ENCODE results near the gene FAM168A. TPM values are rescaled to one million over a fixed set of nuclear protein-coding genes. Genes with fewer than 3 reads are reported as not detected.

FAM168A gene
- total RNA-seq, 1 donor from 2014 or later: 50.8 TPM

DNA sequence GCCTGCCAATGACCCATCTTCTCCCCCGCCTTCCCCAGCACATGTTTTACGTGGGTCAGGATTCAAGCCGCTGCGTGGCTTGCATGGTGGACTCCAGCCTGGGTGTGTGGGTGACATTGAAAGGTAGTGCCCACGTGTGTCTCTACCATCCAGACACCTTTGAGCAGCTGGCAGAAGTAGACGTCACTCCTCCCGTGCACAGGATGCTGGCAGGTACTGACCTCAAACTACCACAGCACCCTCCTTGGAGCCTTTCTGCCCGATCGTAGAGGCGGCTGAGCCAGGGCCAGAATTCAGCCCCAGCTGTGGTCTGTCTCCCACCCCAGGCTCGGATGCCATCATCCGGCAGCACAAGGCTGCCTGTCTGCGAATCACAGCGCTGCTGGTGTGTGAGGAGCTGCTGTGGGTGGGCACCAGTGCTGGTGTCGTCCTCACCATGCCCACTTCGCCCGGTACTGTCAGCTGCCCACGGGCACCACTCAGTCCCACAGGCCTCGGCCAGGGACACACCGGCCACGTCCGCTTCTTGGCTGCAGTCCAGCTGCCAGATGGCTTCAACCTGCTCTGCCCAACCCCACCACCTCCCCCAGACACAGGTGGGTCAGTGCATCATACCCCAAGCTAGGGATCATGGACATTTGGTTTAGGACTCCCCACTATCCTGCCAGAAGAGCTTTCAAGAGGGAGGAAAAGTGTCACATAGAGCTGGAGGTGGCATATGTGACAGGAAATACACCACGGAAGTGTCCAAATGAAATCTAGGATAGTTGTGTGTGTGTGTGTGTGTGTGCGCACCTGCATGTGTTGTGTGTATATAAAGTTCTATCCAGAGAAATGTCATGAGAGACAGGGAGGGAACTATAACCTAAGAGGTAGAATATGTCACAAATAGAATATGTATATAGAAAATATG lies 232.3 kb downstream of the FAM168A start:
- no peak for DNase-seq (ENCODE audit: low spot score, unreplicated experiment)
- H3K27me3 Mint-ChIP-seq: no peaks in the 10 kb centered on the region

DNA sequence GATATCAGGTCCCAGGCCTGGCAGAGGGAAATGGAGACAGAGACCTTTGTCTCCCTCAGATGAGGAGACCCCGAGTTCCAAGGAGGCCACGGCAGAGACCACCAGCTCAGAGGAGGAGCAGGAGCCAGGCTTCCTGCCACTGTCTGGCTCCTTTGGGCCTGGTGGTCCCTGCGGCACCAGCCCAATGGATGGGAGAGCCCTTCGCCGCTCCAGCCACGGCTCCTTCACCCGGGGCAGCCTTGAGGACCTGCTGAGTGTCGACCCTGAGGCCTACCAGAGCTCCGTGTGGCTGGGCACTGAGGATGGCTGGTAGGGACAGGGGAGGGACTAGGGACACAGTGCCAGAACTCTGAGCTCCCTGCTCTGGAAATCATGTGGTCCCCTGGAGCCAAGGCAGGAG lies 234.8 kb downstream of the FAM168A start:
- H3K4me1 Mint-ChIP-seq (ENCODE audit: low read depth): no peaks in the 10 kb centered on the region
- H3K27me3 Mint-ChIP-seq: no peaks in the 10 kb centered on the region
- H3K9me3 Mint-ChIP-seq (ENCODE audit: low read depth): no peaks in the 10 kb centered on the region
- no peak for DNase-seq (ENCODE audit: low spot score, unreplicated experiment)
- TF ChIP-seq, protein P1, sequence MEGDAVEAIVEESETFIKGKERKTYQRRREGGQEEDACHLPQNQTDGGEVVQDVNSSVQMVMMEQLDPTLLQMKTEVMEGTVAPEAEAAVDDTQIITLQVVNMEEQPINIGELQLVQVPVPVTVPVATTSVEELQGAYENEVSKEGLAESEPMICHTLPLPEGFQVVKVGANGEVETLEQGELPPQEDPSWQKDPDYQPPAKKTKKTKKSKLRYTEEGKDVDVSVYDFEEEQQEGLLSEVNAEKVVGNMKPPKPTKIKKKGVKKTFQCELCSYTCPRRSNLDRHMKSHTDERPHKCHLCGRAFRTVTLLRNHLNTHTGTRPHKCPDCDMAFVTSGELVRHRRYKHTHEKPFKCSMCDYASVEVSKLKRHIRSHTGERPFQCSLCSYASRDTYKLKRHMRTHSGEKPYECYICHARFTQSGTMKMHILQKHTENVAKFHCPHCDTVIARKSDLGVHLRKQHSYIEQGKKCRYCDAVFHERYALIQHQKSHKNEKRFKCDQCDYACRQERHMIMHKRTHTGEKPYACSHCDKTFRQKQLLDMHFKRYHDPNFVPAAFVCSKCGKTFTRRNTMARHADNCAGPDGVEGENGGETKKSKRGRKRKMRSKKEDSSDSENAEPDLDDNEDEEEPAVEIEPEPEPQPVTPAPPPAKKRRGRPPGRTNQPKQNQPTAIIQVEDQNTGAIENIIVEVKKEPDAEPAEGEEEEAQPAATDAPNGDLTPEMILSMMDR (IDR thresholded peaks at IDR 0.05; ENCODE audit: unreplicated experiment): no peak
- no peak overlapping the region for H3K4me3 Mint-ChIP-seq (ENCODE audit: low read depth)
- H3K27ac Mint-ChIP-seq: no peak overlapping the region
- peaks cover 21% of the 10 kb centered on the region for H3K36me3 Mint-ChIP-seq (ENCODE audit: insufficient read depth)

More for the DNA sequence above, 232.3 kb downstream of the FAM168A start:
- Mint-ChIP-seq H3K27ac (no peak overlapping the region), H3K4me1 (ENCODE audit: low read depth) (no peaks in the 10 kb centered on the region), H3K36me3 (ENCODE audit: insufficient read depth) (peaks cover 15% of the 10 kb centered on the region), H3K9me3 (ENCODE audit: low read depth) (no peaks in the 10 kb centered on the region), H3K4me3 (ENCODE audit: low read depth) (no peak overlapping the region)
- TF ChIP-seq, protein P1 (IDR thresholded peaks at IDR 0.05; ENCODE audit: unreplicated experiment): no peak

DNA sequence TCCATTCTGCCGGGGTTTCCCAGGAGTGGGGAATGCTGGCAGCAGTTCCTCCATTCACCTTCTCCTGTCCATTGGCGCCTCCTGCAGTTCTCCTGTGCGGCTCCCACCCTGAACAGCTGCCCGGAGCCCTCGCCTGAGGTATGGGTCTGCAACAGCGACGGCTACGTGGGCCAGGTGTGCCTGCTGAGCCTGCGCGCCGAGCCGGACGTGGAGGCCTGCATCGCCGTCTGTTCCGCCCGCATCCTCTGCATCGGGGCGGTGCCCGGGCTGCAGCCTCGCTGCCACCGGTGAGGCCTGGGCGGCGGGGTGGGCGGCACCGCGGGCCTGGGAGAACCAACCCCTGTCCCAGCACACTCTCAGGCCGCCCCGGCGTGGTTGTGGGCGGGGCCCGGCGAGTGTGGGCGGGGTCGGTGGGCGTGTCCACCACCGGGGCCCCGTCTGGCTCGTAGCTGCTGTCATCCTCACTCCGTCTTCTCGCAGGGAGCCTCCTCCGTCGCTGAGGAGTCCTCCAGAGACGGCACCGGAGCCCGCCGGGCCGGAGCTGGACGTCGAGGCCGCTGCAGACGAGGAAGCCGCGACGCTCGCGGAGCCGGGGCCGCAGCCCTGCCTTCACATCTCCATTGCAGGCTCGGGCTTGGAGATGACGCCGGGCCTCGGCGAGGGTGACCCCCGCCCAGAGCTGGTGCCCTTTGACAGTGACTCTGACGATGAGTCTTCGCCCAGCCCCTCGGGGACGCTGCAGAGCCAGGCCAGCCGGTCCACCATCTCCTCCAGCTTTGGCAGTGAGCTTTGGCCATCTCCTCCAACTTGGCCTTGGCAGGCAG lies 235.7 kb downstream of the FAM168A start:
- no peak for DNase-seq (ENCODE audit: low spot score, unreplicated experiment)
- TF ChIP-seq, protein P1 (IDR thresholded peaks at IDR 0.05; ENCODE audit: unreplicated experiment): peak; percentile 17
- no peaks in the 10 kb centered on the region for H3K27me3 Mint-ChIP-seq
- no peaks in the 10 kb centered on the region for H3K9me3 Mint-ChIP-seq (ENCODE audit: low read depth)
- no peak overlapping the region for H3K27ac Mint-ChIP-seq
- H3K36me3 Mint-ChIP-seq (ENCODE audit: insufficient read depth): peaks cover 24% of the 10 kb centered on the region
- H3K4me3 Mint-ChIP-seq (ENCODE audit: low read depth): no peak overlapping the region
- no peaks in the 10 kb centered on the region for H3K4me1 Mint-ChIP-seq (ENCODE audit: low read depth)

DNA sequence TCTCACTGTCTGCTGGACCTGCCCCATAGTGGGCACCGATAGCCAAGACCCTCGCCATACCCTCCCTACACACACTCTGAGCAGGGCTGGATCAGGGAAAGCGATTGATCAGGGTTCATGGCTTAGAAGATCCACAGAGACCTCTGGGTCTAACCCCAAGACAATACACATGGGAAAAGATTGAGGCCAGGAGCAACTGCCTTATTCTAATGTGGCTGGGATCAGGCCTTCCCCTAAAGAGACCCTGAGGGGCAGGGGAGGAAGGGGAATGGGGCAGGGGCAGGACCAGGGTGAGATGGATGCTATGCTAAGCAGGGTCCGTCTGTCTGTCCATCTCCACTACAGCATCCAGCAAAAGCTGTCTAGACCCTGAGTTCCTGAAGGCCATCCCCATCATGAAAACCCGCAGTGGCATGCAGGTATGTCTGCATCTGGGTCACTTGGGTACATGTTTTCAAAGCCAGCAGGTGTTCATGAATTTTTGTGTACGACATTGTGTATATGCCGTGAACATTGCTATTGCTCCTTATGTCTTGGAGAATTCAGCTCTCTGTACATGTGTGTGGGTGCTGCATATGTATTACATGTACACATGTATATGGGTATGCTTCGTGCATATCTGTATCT lies 237.1 kb downstream of the FAM168A start:
- no peaks in the 10 kb centered on the region for H3K4me1 Mint-ChIP-seq (ENCODE audit: low read depth)
- H3K9me3 Mint-ChIP-seq (ENCODE audit: low read depth): no peaks in the 10 kb centered on the region
- DNase-seq (ENCODE audit: low spot score, unreplicated experiment): no peak
- TF ChIP-seq, protein P1 (IDR thresholded peaks at IDR 0.05; ENCODE audit: unreplicated experiment): no peak
- H3K36me3 Mint-ChIP-seq (ENCODE audit: insufficient read depth): peaks cover 23% of the 10 kb centered on the region
- no peak overlapping the region for H3K27ac Mint-ChIP-seq
- no peaks in the 10 kb centered on the region for H3K27me3 Mint-ChIP-seq
- H3K4me3 Mint-ChIP-seq (ENCODE audit: low read depth): no peak overlapping the region
